Measurements from ENCODE around the gene C1QTNF2. TPM values are rescaled to one million over a fixed set of nuclear protein-coding genes. Genes with fewer than 3 reads are reported as not detected.

C1QTNF2 gene
- total and polyA plus RNA-seq, 10 of the 15 experiments (the other 5 are each of a cell fraction or from before 2014, with no cell fraction given) = not detected

- TF ChIP-seq EGR1 (IDR thresholded peaks at IDR 0.05; ENCODE audit: borderline replicate concordance in 1 of 2, low read depth in 2 of 2, low read length in 2 of 2) (no peak), ZBTB40 (IDR thresholded peaks at IDR 0.05; ENCODE audit: borderline replicate concordance) (no peak), SMAD5 (IDR thresholded peaks at IDR 0.05; ENCODE audit: low read depth) (no peak), MTA3 (IDR thresholded peaks at IDR 0.05; ENCODE audit: borderline replicate concordance, low read length) (no peak), NRF1 (conservative IDR thresholded peaks at IDR 0.05; ENCODE audit: low read depth, low read length) (no peak), ETV6 (conservative IDR thresholded peaks at IDR 0.05 in 1 of 2, IDR thresholded peaks at IDR 0.05 in 1 of 2; ENCODE audit: borderline replicate concordance in 1 of 2, low read depth in 1 of 2) (no peak), ATF7 (IDR thresholded peaks at IDR 0.05; ENCODE audit: low read depth) (no peak)
These were observed 14.3 kb upstream of the C1QTNF2 start (continued) for GRCh38 chr5:160384681-160385080.

GRCh38 chr5:160382346-160382745 is 11.9 kb upstream of the C1QTNF2 start:
- Histone ChIP-seq H3K4me3 (no peak overlapping the region), H3K4me2 (ENCODE audit: control insufficient read depth, insufficient read depth) (no peak overlapping the region), H4K20me1 (ENCODE audit: control insufficient read depth, insufficient read depth) (no peaks in the 10 kb centered on the region), H3K36me3 (ENCODE audit: control insufficient read depth in 2 of 2, insufficient read depth in 2 of 2, low read length in 1 of 2) (no peaks in the 10 kb centered on the region), H3K9me3 (replicated peaks; ENCODE audit: control insufficient read depth, insufficient read depth, low read length) (no peaks in the 10 kb centered on the region; the same call in 2 of the 3 replicates), H3K79me2 (ENCODE audit: control insufficient read depth, insufficient read depth, low read length) (no peaks in the 10 kb centered on the region), H3K4me1 (ENCODE audit: control insufficient read depth, insufficient read depth, low read length) (no peaks in the 10 kb centered on the region), H3K9ac (ENCODE audit: control insufficient read depth, insufficient read depth, low read length) (no peak overlapping the region), H3K27ac (ENCODE audit: control insufficient read depth, insufficient read depth) (no peak overlapping the region), H2AFZ (ENCODE audit: control insufficient read depth, low read depth, low read length) (no peak overlapping the region), H3K27me3 (replicated peaks in 1 of 2; ENCODE audit: control insufficient read depth in 2 of 2, insufficient read depth in 2 of 2, low read length in 1 of 2) (peaks cover 0 to 5% of the 10 kb centered on the region in 2 experiments; a peak in 2 of 4 replicates)
- whole genome bisulfite sequencing (ENCODE audit: insufficient coverage, insufficient replicate concordance, low lambda C conversion rate, missing lambda C conversion rate) = 0% methylated on average over 3 of the region's 3 CpGs
- ChIA-PET CTCF (interaction anchor here (0.8 to 1.2 kb wide), 2 partner anchors 9 to 11 kb away, joined by 3 to 5 read pairs; no protein-coding TSS in a partner anchor), RAD21 (ENCODE audit: unreplicated experiment) (no interaction called here), POLR2A (no interaction called here), SMC1A (ENCODE audit: uncharacterized antibody, unreplicated experiment) (no interaction called here)
- FAIRE-seq (no peak), ATAC-seq (no peak), DNase-seq (ENCODE audit: low read depth, low spot score) (no peak)
- in situ Hi-C loops (cut with MboI) (no loop called here), intact Hi-C loops (cut with micrococcal nuclease; ENCODE audit: unreplicated experiment) (no loop called here)
- BruUV-seq (replicated peaks) = no TSS peak
- TF ChIP-seq TARDBP (IDR thresholded peaks at IDR 0.05; ENCODE audit: borderline replicate concordance) (no peak), EZH2 (IDR thresholded peaks at IDR 0.05; ENCODE audit: borderline replicate concordance, control insufficient read depth, low read depth, low read length) (no peak), E2F8 (IDR thresholded peaks at IDR 0.05; ENCODE audit: low read depth, partially characterized antibody) (no peak), ZZZ3 (IDR thresholded peaks at IDR 0.05; ENCODE audit: control insufficient read depth, insufficient read length, low read depth) (no peak), ATF3 (IDR thresholded peaks at IDR 0.05; ENCODE audit: borderline replicate concordance, extremely low read depth, low read depth, low read length) (no peak), TAF1 (IDR thresholded peaks at IDR 0.05; ENCODE audit: borderline replicate concordance, low read depth, low read length) (no peak), ASH2L (IDR thresholded peaks at IDR 0.05; ENCODE audit: borderline replicate concordance, low read depth) (no peak), ZNF622 (IDR thresholded peaks at IDR 0.05) (no peak), SUZ12 (IDR thresholded peaks at IDR 0.05; ENCODE audit: unreplicated experiment) (no peak), NR2C1 (IDR thresholded peaks at IDR 0.05) (no peak)

Data from GM12878 (cell line).